DMS79 (cell line): ENCODE results near the gene DGKB.

Experiments used
- DNase-seq: peaks from one replicate; lab custom pipeline; 2025; lab: John Stamatoyannopoulos, UW

DGKB gene

GRCh38 chr7:14902589-14903067 lies at the start of gene DGKB:
TSS of gene DGKB (minus strand) at chr7:14902751.
- DNase-seq, result peak; percentile 68

GRCh38 chr7:14950013-14950412 lies 47.5 kb upstream of the DGKB start:
- DNase-seq, result no peak

- DNase-seq, result no peak
Observed at GRCh38 chr7:14938181-14938580, 35.6 kb upstream of the DGKB start.

- DNase-seq, result no peak
Observed at GRCh38 chr7:14937581-14937980, 35.0 kb upstream of the DGKB start.

- no peak for DNase-seq
Observed at GRCh38 chr7:14936554-14936953, 34.0 kb upstream of the DGKB start.

- DNase-seq, result no peak
Observed at GRCh38 chr7:14934839-14935238, 32.3 kb upstream of the DGKB start.

GRCh38 chr7:14931511-14932215 lies 29.1 kb upstream of the DGKB start:
- no peak for DNase-seq

GRCh38 chr7:14924398-14924797 lies 21.8 kb upstream of the DGKB start:
- DNase-seq, result no peak

GRCh38 chr7:14911077-14911476 lies 8.5 kb upstream of the DGKB start:
- no peak for DNase-seq

- DNase-seq, result no peak
Observed at GRCh38 chr7:14908697-14909096, 6.1 kb upstream of the DGKB start.

- peak; percentile 7 for DNase-seq
Observed at GRCh38 chr7:14905764-14906163, 3.2 kb upstream of the DGKB start.

GRCh38 chr7:14900051-14900450 lies 2.5 kb downstream of the DGKB start:
- no peak for DNase-seq

- DNase-seq, result peak; percentile 35
Observed at GRCh38 chr7:14899030-14899429, 3.5 kb downstream of the DGKB start.

- DNase-seq, result no peak
Observed at GRCh38 chr7:14896461-14896860, 6.1 kb downstream of the DGKB start.

GRCh38 chr7:14894826-14895225 lies 7.7 kb downstream of the DGKB start:
- DNase-seq, result no peak

- DNase-seq, result no peak
Observed at GRCh38 chr7:14892961-14893360, 9.6 kb downstream of the DGKB start.

- DNase-seq, result no peak
Observed at GRCh38 chr7:14891289-14891688, 11.3 kb downstream of the DGKB start.

GRCh38 chr7:14888962-14889361 lies 13.6 kb downstream of the DGKB start:
- DNase-seq, result no peak

- DNase-seq, result no peak
Observed at GRCh38 chr7:14886533-14886932, 16.0 kb downstream of the DGKB start.

- DNase-seq, result no peak
Observed at GRCh38 chr7:14875941-14876587, 26.5 kb downstream of the DGKB start.

- no peak for DNase-seq
Observed at GRCh38 chr7:14871880-14872279, 30.7 kb downstream of the DGKB start.

- no peak for DNase-seq
Observed at GRCh38 chr7:14870394-14870793, 32.2 kb downstream of the DGKB start.

- no peak for DNase-seq
Observed at GRCh38 chr7:14868937-14869336, 33.6 kb downstream of the DGKB start.

- DNase-seq, result no peak
Observed at GRCh38 chr7:14861456-14861855, 41.1 kb downstream of the DGKB start.
